ENCODE data around the gene ZNF20.

Gene ZNF20

GRCh38 chr19:12139885-12140544, at the start of gene ZNF20:
TSS of gene ZNF20 (minus strand) at chr19:12140350. CDS start at chr19:12140182, 168 bp downstream.
- peak; percentile 95 for FAIRE-seq
- DNase-seq (ENCODE audit: extremely low spot score, insufficient read length, low read depth): peak; percentile 89

- FAIRE-seq (no peak), DNase-seq (ENCODE audit: extremely low spot score, insufficient read length, low read depth) (no peak)
Observed at GRCh38 chr19:12187625-12188024, 47.5 kb upstream of the ZNF20 start.

GRCh38 chr19:12180377-12180776, 40.2 kb upstream of the ZNF20 start:
- FAIRE-seq: no peak
- no peak for DNase-seq (ENCODE audit: extremely low spot score, insufficient read length, low read depth)

- no peak for FAIRE-seq
- DNase-seq (ENCODE audit: extremely low spot score, insufficient read length, low read depth): no peak
Observed at GRCh38 chr19:12166626-12167025, 26.5 kb upstream of the ZNF20 start.

GRCh38 chr19:12163826-12164225, 23.7 kb upstream of the ZNF20 start:
- DNase-seq (ENCODE audit: extremely low spot score, insufficient read length, low read depth): no peak
- FAIRE-seq: no peak

GRCh38 chr19:12162882-12163806, 23.0 kb upstream of the ZNF20 start, which contains the start of gene ZNF136:
TSS of gene ZNF136 (plus strand) at chr19:12163096. CDS start at chr19:12163204, 108 bp downstream.
- FAIRE-seq: peak; percentile 96
- peak; percentile 97 for DNase-seq (ENCODE audit: extremely low spot score, insufficient read length, low read depth)

- DNase-seq (ENCODE audit: extremely low spot score, insufficient read length, low read depth): no peak
- FAIRE-seq: no peak
Observed at GRCh38 chr19:12162513-12162881, 22.3 kb upstream of the ZNF20 start.

GRCh38 chr19:12159773-12160414, 19.7 kb upstream of the ZNF20 start:
- DNase-seq (ENCODE audit: extremely low spot score, insufficient read length, low read depth) (no peak), FAIRE-seq (no peak)

GRCh38 chr19:12156223-12157058, 16.3 kb upstream of the ZNF20 start, which contains the start of gene ZNF625:
TSS of gene ZNF625 (minus strand) at chr19:12156734. CDS start at chr19:12156558, 176 bp downstream.
- no peak for DNase-seq (ENCODE audit: extremely low spot score, insufficient read length, low read depth)
- FAIRE-seq: peak; percentile 86

- DNase-seq (ENCODE audit: extremely low spot score, insufficient read length, low read depth) (no peak), FAIRE-seq (no peak)
Observed at GRCh38 chr19:12155324-12155860, 15.2 kb upstream of the ZNF20 start.

GRCh38 chr19:12145348-12145747, 5.2 kb upstream of the ZNF20 start:
- FAIRE-seq (no peak), DNase-seq (ENCODE audit: extremely low spot score, insufficient read length, low read depth) (no peak)

GRCh38 chr19:12141405-12141736, 1.2 kb upstream of the ZNF20 start:
- FAIRE-seq: no peak
- no peak for DNase-seq (ENCODE audit: extremely low spot score, insufficient read length, low read depth)

- FAIRE-seq: peak; percentile 79
- DNase-seq (ENCODE audit: extremely low spot score, insufficient read length, low read depth): peak; percentile 59
Observed at GRCh38 chr19:12140545-12141404, 625 bp upstream of the ZNF20 start.

- FAIRE-seq (no peak), DNase-seq (ENCODE audit: extremely low spot score, insufficient read length, low read depth) (no peak)
Observed at GRCh38 chr19:12139269-12139668, 881 bp downstream of the ZNF20 start.

- FAIRE-seq (no peak), DNase-seq (ENCODE audit: extremely low spot score, insufficient read length, low read depth) (no peak)
Observed at GRCh38 chr19:12137221-12137940, 2.8 kb downstream of the ZNF20 start.

- no peak for DNase-seq (ENCODE audit: extremely low spot score, insufficient read length, low read depth)
Observed at GRCh38 chr19:12133069-12133468, 7.1 kb downstream of the ZNF20 start.

GRCh38 chr19:12126707-12127106, 13.4 kb downstream of the ZNF20 start:
- no peak for DNase-seq (ENCODE audit: extremely low spot score, insufficient read length, low read depth)
- no peak for FAIRE-seq

More at GRCh38 chr19:12133069-12133468, 7.1 kb downstream of the ZNF20 start:
- no peak for FAIRE-seq
